ENCODE results near the gene TAX1BP1. TPM values are rescaled to one million over a fixed set of nuclear protein-coding genes. Genes with fewer than 3 reads are reported as not detected.

The TAX1BP1 gene
- total RNA-seq, 1 experiment from 2014 or later, result 95.9 TPM

DNA sequence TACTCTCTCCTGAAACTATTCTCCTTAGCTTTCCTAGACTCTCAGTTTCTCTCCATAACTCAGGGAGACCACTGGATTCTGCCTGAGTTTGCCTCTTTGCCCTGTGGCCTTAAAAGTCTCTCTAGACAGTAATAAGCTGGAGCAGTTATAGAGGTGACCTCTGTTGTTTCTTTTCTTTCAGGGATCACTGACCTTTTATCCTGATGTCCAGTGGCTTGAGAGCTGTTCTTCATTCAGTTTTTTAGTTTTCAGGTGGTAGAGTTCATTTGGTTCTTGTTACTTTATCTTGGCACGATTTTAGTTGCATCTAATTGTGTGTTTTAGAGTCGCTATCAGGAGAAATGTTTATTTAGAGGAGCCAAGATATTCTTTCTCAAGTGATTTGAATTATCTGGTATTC, 37.7 kb downstream of the TAX1BP1 start:
- no TSS peak for BruUV-seq (replicated peaks)
- no peak overlapping the region for H3K27ac Mint-ChIP-seq (ENCODE audit: low read depth, unreplicated experiment)
- H3K27me3 Mint-ChIP-seq (ENCODE audit: insufficient read depth, unreplicated experiment), result no peaks in the 10 kb centered on the region
- peaks cover 1% of the 10 kb centered on the region for H3K4me1 Mint-ChIP-seq (ENCODE audit: insufficient read depth, unreplicated experiment)
- H3K4me3 Mint-ChIP-seq (ENCODE audit: unreplicated experiment), result no peak overlapping the region
- intact Hi-C loops (cut with micrococcal nuclease), result loop anchor here (10.0 kb wide), 1 partner anchor 203 kb away; no protein-coding TSS in a partner anchor
- CTCF ChIA-PET, result interaction anchor here (0.7 to 5.4 kb wide), 8 partner anchors 12 to 579 kb away, joined by 3 to 43 read pairs (median 4); no protein-coding TSS in a partner anchor
- H3K36me3 Mint-ChIP-seq (ENCODE audit: insufficient read depth, unreplicated experiment), result no peaks in the 10 kb centered on the region
- no peak for DNase-seq (ENCODE audit: unreplicated experiment)
- H3K9me3 Mint-ChIP-seq (ENCODE audit: unreplicated experiment), result no peaks in the 10 kb centered on the region
- TF ChIP-seq, protein P1, sequence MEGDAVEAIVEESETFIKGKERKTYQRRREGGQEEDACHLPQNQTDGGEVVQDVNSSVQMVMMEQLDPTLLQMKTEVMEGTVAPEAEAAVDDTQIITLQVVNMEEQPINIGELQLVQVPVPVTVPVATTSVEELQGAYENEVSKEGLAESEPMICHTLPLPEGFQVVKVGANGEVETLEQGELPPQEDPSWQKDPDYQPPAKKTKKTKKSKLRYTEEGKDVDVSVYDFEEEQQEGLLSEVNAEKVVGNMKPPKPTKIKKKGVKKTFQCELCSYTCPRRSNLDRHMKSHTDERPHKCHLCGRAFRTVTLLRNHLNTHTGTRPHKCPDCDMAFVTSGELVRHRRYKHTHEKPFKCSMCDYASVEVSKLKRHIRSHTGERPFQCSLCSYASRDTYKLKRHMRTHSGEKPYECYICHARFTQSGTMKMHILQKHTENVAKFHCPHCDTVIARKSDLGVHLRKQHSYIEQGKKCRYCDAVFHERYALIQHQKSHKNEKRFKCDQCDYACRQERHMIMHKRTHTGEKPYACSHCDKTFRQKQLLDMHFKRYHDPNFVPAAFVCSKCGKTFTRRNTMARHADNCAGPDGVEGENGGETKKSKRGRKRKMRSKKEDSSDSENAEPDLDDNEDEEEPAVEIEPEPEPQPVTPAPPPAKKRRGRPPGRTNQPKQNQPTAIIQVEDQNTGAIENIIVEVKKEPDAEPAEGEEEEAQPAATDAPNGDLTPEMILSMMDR (IDR thresholded peaks at IDR 0.05; ENCODE audit: unreplicated experiment), result no peak
- POLR2A ChIA-PET, result interaction anchor here (0.8 to 1.8 kb wide), 2 partner anchors 33 to 115 kb away, joined by 4 to 8 read pairs; partner anchors contain the start of gene HIBADH

DNA sequence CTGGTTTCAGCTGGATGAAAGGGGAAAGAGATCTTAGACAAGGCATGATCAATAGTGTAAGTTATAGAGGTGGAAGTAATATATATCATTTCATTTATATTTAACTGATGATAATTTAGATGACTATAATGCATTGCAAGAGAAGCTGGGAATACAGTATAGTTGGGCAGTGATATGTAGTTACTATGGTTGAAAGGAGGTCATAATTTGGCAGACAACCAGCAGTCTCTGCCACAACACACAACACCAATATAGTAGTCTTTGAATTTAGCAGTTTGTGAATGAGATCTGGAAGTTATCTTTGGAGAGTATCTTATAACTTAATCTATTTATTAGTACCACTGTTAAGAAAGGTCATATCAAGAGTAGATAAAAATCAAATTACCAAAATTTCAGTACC, 39.9 kb downstream of the TAX1BP1 start:
- ChIA-PET CTCF (interaction anchor here (1.0 to 1.5 kb wide), 2 partner anchors 34 to 174 kb away, joined by 3 read pairs; no protein-coding TSS in a partner anchor), POLR2A (interaction anchor here (0.8 to 1.1 kb wide), 3 partner anchors 25 to 41 kb away, joined by 3 to 4 read pairs (median 3); partner anchors contain the start of gene TAX1BP1)
- Mint-ChIP-seq H3K4me1 (ENCODE audit: insufficient read depth, unreplicated experiment) (peaks cover 13% of the 10 kb centered on the region), H3K9me3 (ENCODE audit: unreplicated experiment) (no peaks in the 10 kb centered on the region), H3K27me3 (ENCODE audit: insufficient read depth, unreplicated experiment) (no peaks in the 10 kb centered on the region), H3K4me3 (ENCODE audit: unreplicated experiment) (no peak overlapping the region), H3K36me3 (ENCODE audit: insufficient read depth, unreplicated experiment) (no peaks in the 10 kb centered on the region), H3K27ac (ENCODE audit: low read depth, unreplicated experiment) (no peak overlapping the region)
- no peak for DNase-seq (ENCODE audit: unreplicated experiment)
- no TSS peak for BruUV-seq (replicated peaks)
- TF ChIP-seq, protein P1 (IDR thresholded peaks at IDR 0.05; ENCODE audit: unreplicated experiment), result no peak
- intact Hi-C loops (cut with micrococcal nuclease), result loop anchor here (5.0 to 10.0 kb wide), 4 partner anchors 142 to 315 kb away; no protein-coding TSS in a partner anchor

DNA sequence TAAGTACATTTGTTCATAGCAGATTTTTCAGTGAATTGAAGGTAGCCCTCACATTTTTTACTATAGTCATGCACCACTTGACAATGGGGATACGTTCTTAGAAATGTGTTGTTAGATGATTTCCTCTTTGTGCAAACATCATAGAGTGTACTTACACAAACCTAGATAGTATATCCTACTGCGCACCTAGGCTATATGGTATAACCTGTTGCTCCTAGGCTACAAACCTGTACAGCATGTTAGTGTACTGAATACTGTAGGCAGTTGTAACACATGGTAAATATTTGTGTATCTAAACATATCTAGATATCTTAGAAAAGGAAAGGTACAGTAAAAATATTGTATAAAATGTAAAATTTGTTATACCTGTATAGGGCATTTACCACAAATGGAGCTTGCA, 41.2 kb downstream of the TAX1BP1 start:
- Mint-ChIP-seq H3K4me3 (ENCODE audit: unreplicated experiment) (no peak overlapping the region), H3K36me3 (ENCODE audit: insufficient read depth, unreplicated experiment) (peaks cover 10% of the 10 kb centered on the region), H3K27ac (ENCODE audit: low read depth, unreplicated experiment) (no peak overlapping the region), H3K27me3 (ENCODE audit: insufficient read depth, unreplicated experiment) (no peaks in the 10 kb centered on the region), H3K4me1 (ENCODE audit: insufficient read depth, unreplicated experiment) (peaks cover 13% of the 10 kb centered on the region), H3K9me3 (ENCODE audit: unreplicated experiment) (no peaks in the 10 kb centered on the region)
- intact Hi-C loops (cut with micrococcal nuclease), result loop anchor here (5.0 to 10.0 kb wide), 3 partner anchors 141 to 314 kb away; no protein-coding TSS in a partner anchor
- BruUV-seq (replicated peaks), result no TSS peak
- CTCF ChIA-PET, result interaction anchor here (0.5 to 2.3 kb wide), 3 partner anchors 240 to 811 kb away, joined by 3 to 10 read pairs (median 3); partner anchors contain the start of gene HOXA13
- TF ChIP-seq, protein P1 (IDR thresholded peaks at IDR 0.05; ENCODE audit: unreplicated experiment), result no peak
- DNase-seq (ENCODE audit: unreplicated experiment), result no peak
- POLR2A ChIA-PET, result interaction anchor here (1.3 kb wide), 1 partner anchor 41 kb away, joined by 6 read pairs; the partner anchor contains the start of gene TAX1BP1

DNA sequence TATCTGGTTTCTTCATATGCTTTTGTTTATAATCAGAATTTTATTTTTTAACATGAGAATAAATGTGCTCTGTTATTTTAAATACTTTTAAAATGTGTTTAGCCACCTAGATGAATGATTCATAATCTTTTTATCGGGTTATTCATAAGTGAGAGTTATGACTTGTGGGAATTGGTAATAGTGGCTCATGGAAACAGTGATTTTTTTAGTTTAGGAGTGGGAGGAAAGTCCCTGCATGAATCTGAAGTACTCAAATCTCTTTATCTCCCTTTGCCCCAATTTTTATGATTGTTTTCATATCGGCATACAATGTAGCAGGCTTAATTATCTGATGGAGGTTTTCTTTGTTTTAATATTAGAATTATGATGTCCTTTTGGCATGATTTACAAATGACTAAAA, 42.9 kb downstream of the TAX1BP1 start:
- TF ChIP-seq, protein P1 (IDR thresholded peaks at IDR 0.05; ENCODE audit: unreplicated experiment), result no peak
- Mint-ChIP-seq H3K4me1 (ENCODE audit: insufficient read depth, unreplicated experiment) (peaks cover 13% of the 10 kb centered on the region), H3K9me3 (ENCODE audit: unreplicated experiment) (no peaks in the 10 kb centered on the region), H3K27me3 (ENCODE audit: insufficient read depth, unreplicated experiment) (no peaks in the 10 kb centered on the region), H3K27ac (ENCODE audit: low read depth, unreplicated experiment) (no peak overlapping the region), H3K36me3 (ENCODE audit: insufficient read depth, unreplicated experiment) (peaks cover 26% of the 10 kb centered on the region), H3K4me3 (ENCODE audit: unreplicated experiment) (no peak overlapping the region)
- intact Hi-C loops (cut with micrococcal nuclease), result loop anchor here (5.0 to 10.0 kb wide), 3 partner anchors 139 to 312 kb away; no protein-coding TSS in a partner anchor
- BruUV-seq (replicated peaks), result no TSS peak
- POLR2A ChIA-PET, result interaction anchor here (0.6 to 1.2 kb wide), 4 partner anchors 10 to 1288 kb away, joined by 3 to 4 read pairs (median 3); no protein-coding TSS in a partner anchor
- CTCF ChIA-PET, result interaction anchor here (0.5 to 2.3 kb wide), 4 partner anchors 8 to 238 kb away, joined by 3 to 10 read pairs (median 4); no protein-coding TSS in a partner anchor
- no peak for DNase-seq (ENCODE audit: unreplicated experiment)

All from MCF 10A (cell line).